ENCODE data around the gene DQX1.

- TF ChIP-seq MAX (IDR thresholded peaks at IDR 0.05; ENCODE audit: low read depth, low read length) (no peak), CTCF (IDR thresholded peaks at IDR 0.05; ENCODE audit: low read depth, low read length) (no peak), POLR2A (IDR thresholded peaks at IDR 0.05; ENCODE audit: extremely low read depth, insufficient read length) (no peak), MYC (IDR thresholded peaks at IDR 0.05; ENCODE audit: low read depth, low read length) (no peak)
These were observed 22.4 kb upstream of the DQX1 start for GRCh38 chr2:74548285-74548899.

Data from NB4 (cell line).